Stomach (tissue), 9 donors: Measurements from ENCODE around the gene MYMX. TPM values are rescaled to one million over a fixed set of nuclear protein-coding genes. Genes with fewer than 3 reads are reported as not detected.

Source experiments
- DNase-seq, 2 donors: peaks; one replicate each; pipeline versions ENCODE4 v3.0.0 to v3.0.0-alpha.2; 2013 to 2019
- H3K27ac ChIP-seq, 5 donors: fragments of 200-600 bp in 4 of 5; sonication (generic) in 4 of 5; one replicate each; pipeline ENCODE4 v1.5.1; 2013 to 2019; ENCODE audit warnings: mild to moderate bottlenecking in 1 of 5, moderate library complexity in 1 of 5
- H3K27me3 ChIP-seq, 3 donors: fragments of 200-600 bp; sonication (generic); one replicate each; pipeline ENCODE4 v1.5.1; 2017 to 2019; ENCODE audit warnings: mixed run types in 1 of 3
- H3K36me3 ChIP-seq, 4 donors: fragments of 200-600 bp; sonication (generic); 1 replicate in 3 of 4; 2 replicates in 1 of 4; pipeline ENCODE4 v1.5.1; 2016 to 2019
- H3K4me1 ChIP-seq, 4 donors: fragments of 200-600 bp; sonication (generic); one replicate each; pipeline ENCODE4 v1.5.1; 2016 to 2019
- H3K4me3 ChIP-seq, 4 donors: fragments of 200-600 bp; sonication (generic) in 3 of 4; one replicate each; pipeline ENCODE4 v1.5.1; 2016 to 2019; ENCODE audit warnings: mild to moderate bottlenecking in 1 of 4
- H3K9me3 ChIP-seq, 4 donors: fragments of 200-600 bp; sonication (generic); one replicate each; pipeline ENCODE4 v1.5.1; 2016 to 2019
- EP300 ChIP-seq: sonication (generic); formaldehyde crosslinking; IDR thresholded peaks from one replicate; pipeline ENCODE4 v1.6.1; 2017; ENCODE audit warnings: antibody characterized with exemption
- POLR2A ChIP-seq, 4 donors: fragments of 450-650 bp; IDR thresholded peaks; one replicate each; pipeline ENCODE4 v1.6.1; 2016; ENCODE audit warnings: antibody characterized with exemption in 4 of 4, control low read depth in 2 of 4, mild to moderate bottlenecking in 1 of 4, moderate library complexity in 1 of 4
- POLR2AphosphoS5 ChIP-seq, 3 donors: sonication (generic); formaldehyde crosslinking; IDR thresholded peaks; one replicate each; pipeline ENCODE4 v1.6.1; 2016; ENCODE audit warnings: antibody characterized with exemption in 3 of 3
- WGBS, 5 donors: extraction: QIAGEN DNeasy Blood & Tissue Kit in 3 of 5; methylation state at CpG; one replicate each; pipeline versions ENCODE4 v1.1.5 to v1.1.7; 2013 to 2018; 5-methylcytosine and 5-hydroxymethylcytosine counted together
- intact Hi-C: fragments of 100-400 bp; cut with DNase I; formaldehyde crosslinking; loops from one replicate; pipeline ENCODE4 v1.15.1; 2023; ENCODE audit warnings: low total_unique reads
- polyA plus RNA-seq, 3 donors: library from polyadenylated mRNA; stranded (reverse); fragments of 200-250 nt; gene quantifications; one replicate each; pipeline ENCODE4 v1.2.3, GENCODE V29; 2013
- small RNA-seq, 4 donors: library from RNA; depleted of rRNA; stranded (forward); fragments of <200 nt; gene quantifications; one replicate each; pipeline ENCODE3, GENCODE V24; 2016
- total RNA-seq, 5 donors: library from RNA; depleted of rRNA; stranded (reverse); fragments of >200 nt; gene quantifications; one replicate each; pipeline versions ENCODE4 v1.1.0 to v1.2.3, GENCODE V29; 2014 to 2016
- TF ChIP-seq, protein P1 (sequence below), 7 experiments: fragments of 450-650 bp in 4 of 7; fragments of 200-600 bp in 3 of 7; sonication (generic) in 3 of 7; IDR thresholded peaks; one replicate each; pipeline ENCODE4 v1.5.1; 2016 to 2019; ENCODE audit warnings: antibody characterized with exemption in 7 of 7, control low read depth in 2 of 7, mild to moderate bottlenecking in 1 of 7
- donor health status: healthy with polysubstance abuse.
- donor health status: Bipolar disorder and iron deficiency.
- donor health status: healthy.

MYMX gene
- total and polyA plus RNA-seq, 8 donors, result 0.95 to 3.4 TPM; not detected in 6

DNA sequence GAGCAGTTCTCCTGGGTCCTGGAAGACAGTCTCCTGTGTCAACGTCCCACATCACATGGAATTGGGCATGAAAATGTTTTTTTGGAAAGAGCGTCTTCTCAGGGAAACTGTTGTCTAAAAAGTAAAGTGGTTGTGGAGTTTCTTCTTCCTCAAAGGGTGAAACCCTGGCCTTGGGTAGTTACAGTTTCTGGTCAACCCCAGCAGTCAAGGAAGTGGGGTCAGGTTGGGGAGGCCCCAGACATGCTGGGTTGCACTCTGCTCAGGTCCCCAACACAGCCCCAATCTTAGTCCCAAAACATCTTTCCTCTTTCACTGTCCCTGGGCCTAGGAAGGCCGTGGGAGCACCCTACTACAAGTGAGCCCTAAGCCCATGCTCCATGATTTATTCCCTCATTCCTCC, 49.6 kb downstream of the MYMX start:
- H3K36me3 ChIP-seq, result peaks cover 0 to 9% (median 4%) of the 10 kb centered on the region in 4 donors
- TF ChIP-seq EP300, result no peak
- TF ChIP-seq, protein P1, sequence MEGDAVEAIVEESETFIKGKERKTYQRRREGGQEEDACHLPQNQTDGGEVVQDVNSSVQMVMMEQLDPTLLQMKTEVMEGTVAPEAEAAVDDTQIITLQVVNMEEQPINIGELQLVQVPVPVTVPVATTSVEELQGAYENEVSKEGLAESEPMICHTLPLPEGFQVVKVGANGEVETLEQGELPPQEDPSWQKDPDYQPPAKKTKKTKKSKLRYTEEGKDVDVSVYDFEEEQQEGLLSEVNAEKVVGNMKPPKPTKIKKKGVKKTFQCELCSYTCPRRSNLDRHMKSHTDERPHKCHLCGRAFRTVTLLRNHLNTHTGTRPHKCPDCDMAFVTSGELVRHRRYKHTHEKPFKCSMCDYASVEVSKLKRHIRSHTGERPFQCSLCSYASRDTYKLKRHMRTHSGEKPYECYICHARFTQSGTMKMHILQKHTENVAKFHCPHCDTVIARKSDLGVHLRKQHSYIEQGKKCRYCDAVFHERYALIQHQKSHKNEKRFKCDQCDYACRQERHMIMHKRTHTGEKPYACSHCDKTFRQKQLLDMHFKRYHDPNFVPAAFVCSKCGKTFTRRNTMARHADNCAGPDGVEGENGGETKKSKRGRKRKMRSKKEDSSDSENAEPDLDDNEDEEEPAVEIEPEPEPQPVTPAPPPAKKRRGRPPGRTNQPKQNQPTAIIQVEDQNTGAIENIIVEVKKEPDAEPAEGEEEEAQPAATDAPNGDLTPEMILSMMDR (IDR thresholded peaks at IDR 0.05), result no peak
- DNase-seq, result no peak
- H3K9me3 ChIP-seq, result no peaks in the 10 kb centered on the region
- H3K27ac ChIP-seq, result peak overlapping the region in 1 of 5 donors; percentile 87
- H3K27me3 ChIP-seq, result peaks cover 4 to 35% (median 27%) of the 10 kb centered on the region in 3 donors
- H3K4me1 ChIP-seq, result peaks cover 44 to 54% (median 48%) of the 10 kb centered on the region in 4 donors
- H3K4me3 ChIP-seq, result no peak overlapping the region
- 61 to 79% (median 67%) methylated on average over 3 of the region's 3 CpGs for WGBS, 5 donors
- intact Hi-C loops, result no loop called here

- TF ChIP-seq EP300 (no peak), POLR2AphosphoS5 (IDR thresholded peaks at IDR 0.05) (no peak), POLR2A (IDR thresholded peaks at IDR 0.05) (no peak)
- H3K27ac ChIP-seq, result no peak overlapping the region
- peaks cover 37 to 45% (median 42%) of the 10 kb centered on the region in 4 donors for H3K4me1 ChIP-seq
- WGBS, 5 donors, result 69 to 81% (median 77%) methylated on average over 10 of the region's 10 CpGs
- intact Hi-C loops, result no loop called here
- no peaks in the 10 kb centered on the region for H3K9me3 ChIP-seq
- no peak for DNase-seq
- peaks cover 4 to 44% (median 36%) of the 10 kb centered on the region in 3 donors for H3K27me3 ChIP-seq
- H3K4me3 ChIP-seq, result no peak overlapping the region
- H3K36me3 ChIP-seq, result peaks cover 0 to under 1% (median 0%) of the 10 kb centered on the region in 4 donors
Observed at GRCh38 chr6:44267252-44267651, 50.5 kb downstream of the MYMX start.

Small RNA genes within 50 kb of the gene (small RNA-seq; reads per million reads assigned to genes)
- gene RN7SL811P, result 0 reads per million in 4 donors

Other genes with a start within 250 kb of the MYMX start
- gene MRPL14, start 89.5 kb upstream of the MYMX start, total RNA-seq, result 10 to 100 TPM; 17.0 to 59.1 (median 37.3) TPM
- gene MRPL14, start 89.5 kb upstream of the MYMX start, polyA plus RNA-seq, result 10 to 100 TPM; 61.1 to 82.3 (median 78.7) TPM
- gene TMEM63B, start 89.4 kb upstream of the MYMX start, total RNA-seq, result 10 to 100 TPM; 20.7 to 90.6 (median 57.8) TPM
- 10 to 100 TPM in 2 of 3 donors, 1 to 10 TPM in 1; 5.5 to 16.8 (median 14.8) TPM for gene TMEM63B, start 89.4 kb upstream of the MYMX start, polyA plus RNA-seq
- under 1 TPM in 1 of 5 donors, not detected in 4; 0.18 TPM for gene CAPN11, start 58.1 kb upstream of the MYMX start, total RNA-seq
- under 1 TPM in 2 of 3 donors, not detected in 1; 0.15 to 0.19 TPM for gene CAPN11, start 58.1 kb upstream of the MYMX start, polyA plus RNA-seq
- gene SLC29A1, start 6.7 kb downstream of the MYMX start, total RNA-seq, result 100 to 1,000 TPM in 2 of 5 donors, 10 to 100 TPM in 3; 26.4 to 217 (median 77.4) TPM
- gene SLC29A1, start 6.7 kb downstream of the MYMX start, polyA plus RNA-seq, result 10 to 100 TPM; 22.6 to 33.5 (median 29.0) TPM
- gene HSP90AB1, start 30.2 kb downstream of the MYMX start, total RNA-seq, result 100 to 1,000 TPM; 168 to 414 (median 370) TPM
- 100 to 1,000 TPM; 267 to 549 (median 348) TPM for gene HSP90AB1, start 30.2 kb downstream of the MYMX start, polyA plus RNA-seq
- gene SLC35B2, start 40.6 kb downstream of the MYMX start, total RNA-seq, result 10 to 100 TPM in 4 of 5 donors, 1 to 10 TPM in 1; 1.4 to 60.1 (median 27.0) TPM
- 10 to 100 TPM in 2 of 3 donors, 1 to 10 TPM in 1; 7.3 to 17.2 (median 16.6) TPM for gene SLC35B2, start 40.6 kb downstream of the MYMX start, polyA plus RNA-seq
- gene NFKBIE, start 48.6 kb downstream of the MYMX start, total RNA-seq, result 10 to 100 TPM in 1 of 5 donors, 1 to 10 TPM in 1, under 1 TPM in 1, not detected in 2; 0.89 to 23.5 (median 3.5) TPM
- gene NFKBIE, start 48.6 kb downstream of the MYMX start, polyA plus RNA-seq, result 10 to 100 TPM in 2 of 3 donors, 1 to 10 TPM in 1; 9.9 to 14.2 (median 10.6) TPM
- under 1 TPM in 2 of 5 donors, not detected in 3; 0.18 to 0.29 TPM for gene TMEM151B, start 53.5 kb downstream of the MYMX start, total RNA-seq
- gene TMEM151B, start 53.5 kb downstream of the MYMX start, polyA plus RNA-seq, result under 1 TPM in 2 of 3 donors, not detected in 1; 0.12 to 0.28 TPM
- 10 to 100 TPM in 2 of 5 donors, 1 to 10 TPM in 3; 6.4 to 19.3 (median 8.0) TPM for gene AARS2, start 96.4 kb downstream of the MYMX start, total RNA-seq
- gene AARS2, start 96.4 kb downstream of the MYMX start, polyA plus RNA-seq, result 1 to 10 TPM; 2.9 to 4.2 (median 3.1) TPM
- not detected for gene SPATS1, start 125.7 kb downstream of the MYMX start, total RNA-seq
- gene SPATS1, start 125.7 kb downstream of the MYMX start, polyA plus RNA-seq, result not detected
- 10 to 100 TPM in 3 of 5 donors, 1 to 10 TPM in 2; 4.9 to 29.2 (median 10.3) TPM for gene CDC5L, start 170.8 kb downstream of the MYMX start, total RNA-seq
- gene CDC5L, start 170.8 kb downstream of the MYMX start, polyA plus RNA-seq, result 1 to 10 TPM; 5.4 to 6.4 (median 6.4) TPM